ENCODE results near the gene CCL13.

CCL13 gene

GRCh38 chr17:34379868-34380267, 23.6 kb downstream of the CCL13 start:
- TF ChIP-seq, protein P1, sequence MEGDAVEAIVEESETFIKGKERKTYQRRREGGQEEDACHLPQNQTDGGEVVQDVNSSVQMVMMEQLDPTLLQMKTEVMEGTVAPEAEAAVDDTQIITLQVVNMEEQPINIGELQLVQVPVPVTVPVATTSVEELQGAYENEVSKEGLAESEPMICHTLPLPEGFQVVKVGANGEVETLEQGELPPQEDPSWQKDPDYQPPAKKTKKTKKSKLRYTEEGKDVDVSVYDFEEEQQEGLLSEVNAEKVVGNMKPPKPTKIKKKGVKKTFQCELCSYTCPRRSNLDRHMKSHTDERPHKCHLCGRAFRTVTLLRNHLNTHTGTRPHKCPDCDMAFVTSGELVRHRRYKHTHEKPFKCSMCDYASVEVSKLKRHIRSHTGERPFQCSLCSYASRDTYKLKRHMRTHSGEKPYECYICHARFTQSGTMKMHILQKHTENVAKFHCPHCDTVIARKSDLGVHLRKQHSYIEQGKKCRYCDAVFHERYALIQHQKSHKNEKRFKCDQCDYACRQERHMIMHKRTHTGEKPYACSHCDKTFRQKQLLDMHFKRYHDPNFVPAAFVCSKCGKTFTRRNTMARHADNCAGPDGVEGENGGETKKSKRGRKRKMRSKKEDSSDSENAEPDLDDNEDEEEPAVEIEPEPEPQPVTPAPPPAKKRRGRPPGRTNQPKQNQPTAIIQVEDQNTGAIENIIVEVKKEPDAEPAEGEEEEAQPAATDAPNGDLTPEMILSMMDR (IDR thresholded peaks at IDR 0.05): no peak
- no peak for DNase-seq (ENCODE audit: low spot score)
- Histone ChIP-seq H3K27ac (no peak overlapping the region), H3K4me3 (no peak overlapping the region)

- TF ChIP-seq, protein P1 (IDR thresholded peaks at IDR 0.05): no peak
- Histone ChIP-seq H3K27ac (no peak overlapping the region), H3K4me3 (no peak overlapping the region)
- DNase-seq (ENCODE audit: low spot score): peak; percentile 69
These were observed 26.4 kb downstream of the CCL13 start for GRCh38 chr17:34382621-34383124.

GRCh38 chr17:34383216-34383615, 26.9 kb downstream of the CCL13 start:
- peak; percentile 28 for DNase-seq (ENCODE audit: low spot score)
- Histone ChIP-seq H3K4me3 (no peak overlapping the region), H3K27ac (no peak overlapping the region)
- TF ChIP-seq, protein P1 (IDR thresholded peaks at IDR 0.05): no peak

DNA sequence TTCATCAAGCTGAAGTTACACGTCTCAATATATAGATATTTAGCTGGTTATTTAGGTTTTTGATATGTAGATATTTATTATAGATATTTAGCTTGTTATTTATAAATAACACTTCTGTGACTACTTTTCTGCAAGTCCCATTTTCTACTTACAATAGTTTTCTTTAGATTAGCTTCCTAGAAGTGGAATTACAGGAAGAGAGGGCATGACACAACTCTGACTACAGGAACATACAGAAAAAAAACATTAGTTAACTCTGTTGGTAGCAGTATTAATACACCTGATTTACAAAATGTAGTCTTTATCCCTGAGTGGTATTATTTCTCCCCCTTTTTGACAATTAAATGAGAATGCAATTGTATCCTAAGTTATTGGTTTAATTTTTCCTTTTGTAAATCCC, 28.0 kb downstream of the CCL13 start:
- TF ChIP-seq, protein P1 (IDR thresholded peaks at IDR 0.05): no peak
- no peak overlapping the region for H3K4me3 ChIP-seq
- no peak for DNase-seq (ENCODE audit: low spot score)

GRCh38 chr17:34384822-34385605, 28.7 kb downstream of the CCL13 start:
- peak; percentile 36 for DNase-seq (ENCODE audit: low spot score)
- Histone ChIP-seq H3K27ac (no peak overlapping the region), H3K4me3 (no peak overlapping the region)
- TF ChIP-seq, protein P1 (IDR thresholded peaks at IDR 0.05): no peak

More for the DNA sequence above, 28.0 kb downstream of the CCL13 start:
- no peak overlapping the region for H3K27ac ChIP-seq

- peak; percentile 65 for DNase-seq (ENCODE audit: low spot score)
- Histone ChIP-seq H3K4me3 (no peak overlapping the region), H3K27ac (no peak overlapping the region)
- TF ChIP-seq, protein P1 (IDR thresholded peaks at IDR 0.05): no peak
These were observed 30.0 kb downstream of the CCL13 start for GRCh38 chr17:34386343-34386696.
